AG08395 (cell line): Measurements from ENCODE around the gene CEP250.
A peak's percentile ranks its signal among the peaks of the same experiment; 100 is the strongest.
"Not testable (repeated sequence)": the region's sequence is repeated elsewhere in the genome, so short reads cannot be mapped to it uniquely, and the experiment has no call there.

Source experiments
- DNase-seq: peaks from one replicate; pipeline ENCODE4 v3.0.0; 2012; ENCODE audit warnings: mixed read lengths, low spot score

Gene CEP250

GRCh38 chr20:35497780-35498189 is 42.4 kb downstream of the CEP250 start:
- DNase-seq, result no peak

DNA sequence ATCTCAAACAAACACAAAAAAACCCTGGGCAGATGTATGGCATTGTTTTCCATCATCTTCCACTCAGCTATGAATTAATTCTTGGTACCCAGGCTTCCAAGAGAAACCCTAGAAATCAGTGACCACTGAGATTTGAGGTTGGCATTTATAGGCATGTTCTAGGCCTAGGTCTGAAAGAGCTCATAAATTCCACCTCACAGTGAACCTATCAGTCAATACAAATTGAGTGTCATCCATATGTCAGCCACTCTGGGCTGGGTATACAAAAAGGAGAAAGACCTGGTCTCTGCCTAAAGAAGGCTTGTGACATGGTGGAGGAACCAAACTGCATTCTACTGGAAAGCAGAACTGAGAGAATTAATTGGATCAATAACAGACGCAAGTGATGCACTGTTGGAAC is 43.9 kb downstream of the CEP250 start:
- DNase-seq, result no peak

DNA sequence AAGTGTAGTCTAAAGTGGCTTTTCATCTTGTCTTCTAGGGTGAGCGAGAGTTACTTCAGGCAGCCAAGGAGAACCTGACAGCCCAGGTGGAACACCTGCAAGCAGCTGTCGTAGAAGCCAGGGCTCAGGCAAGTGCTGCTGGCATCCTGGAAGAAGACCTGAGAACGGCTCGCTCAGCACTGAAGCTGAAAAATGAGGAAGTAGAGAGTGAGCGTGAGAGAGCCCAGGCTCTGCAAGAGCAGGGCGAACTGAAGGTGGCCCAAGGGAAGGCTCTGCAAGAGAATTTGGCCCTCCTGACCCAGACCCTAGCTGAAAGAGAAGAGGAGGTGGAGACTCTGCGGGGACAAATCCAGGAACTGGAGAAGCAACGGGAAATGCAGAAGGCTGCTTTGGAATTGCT is 47.0 kb downstream of the CEP250 start:
- DNase-seq, result no peak

DNA sequence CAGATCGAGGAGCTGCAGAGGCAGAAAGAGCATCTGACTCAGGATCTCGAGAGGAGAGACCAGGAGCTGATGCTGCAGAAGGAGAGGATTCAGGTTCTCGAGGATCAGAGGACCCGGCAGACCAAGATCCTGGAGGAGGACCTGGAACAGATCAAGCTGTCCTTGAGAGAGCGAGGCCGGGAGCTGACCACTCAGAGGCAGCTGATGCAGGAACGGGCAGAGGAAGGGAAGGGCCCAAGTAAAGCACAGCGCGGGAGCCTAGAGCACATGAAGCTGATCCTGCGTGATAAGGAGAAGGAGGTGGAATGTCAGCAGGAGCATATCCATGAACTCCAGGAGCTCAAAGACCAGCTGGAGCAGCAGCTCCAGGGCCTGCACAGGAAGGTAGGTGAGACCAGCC is 47.9 kb downstream of the CEP250 start:
- no peak for DNase-seq

- DNase-seq, result no peak
Measured at GRCh38 chr20:35503841-35504561, 48.6 kb downstream of the CEP250 start.

- no peak for DNase-seq
Measured at GRCh38 chr20:35504751-35505150, 49.4 kb downstream of the CEP250 start.

DNA sequence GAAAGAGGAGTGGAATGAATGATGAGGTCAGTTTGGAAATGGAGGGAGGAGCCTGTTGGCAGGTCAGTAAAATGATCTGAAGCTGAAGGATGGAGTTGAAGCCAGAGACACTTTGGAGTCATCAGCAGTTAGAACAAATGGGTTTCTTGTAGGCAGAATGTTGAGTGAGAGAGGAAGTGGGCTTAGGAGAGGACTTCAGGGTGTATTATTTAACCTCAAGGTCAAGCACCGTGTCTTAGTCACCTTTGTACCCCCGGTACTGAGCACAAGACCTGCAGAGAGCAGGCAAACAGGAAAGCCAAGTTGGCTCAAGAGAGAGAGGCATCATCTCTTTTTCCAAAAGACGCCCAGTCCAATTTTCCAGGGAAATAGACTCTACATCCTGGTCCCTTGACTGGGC is 50.8 kb downstream of the CEP250 start:
- DNase-seq, result no peak

- DNase-seq, result no peak
Measured at GRCh38 chr20:35506872-35507638, 51.7 kb downstream of the CEP250 start.

- DNase-seq, result no peak
Measured at GRCh38 chr20:35508493-35509218, 53.3 kb downstream of the CEP250 start.

- DNase-seq, result no peak
Measured at GRCh38 chr20:35510951-35511735, 55.7 kb downstream of the CEP250 start.

GRCh38 chr20:35511814-35512420 is 56.5 kb downstream of the CEP250 start:
- peak; percentile 49 for DNase-seq

DNA sequence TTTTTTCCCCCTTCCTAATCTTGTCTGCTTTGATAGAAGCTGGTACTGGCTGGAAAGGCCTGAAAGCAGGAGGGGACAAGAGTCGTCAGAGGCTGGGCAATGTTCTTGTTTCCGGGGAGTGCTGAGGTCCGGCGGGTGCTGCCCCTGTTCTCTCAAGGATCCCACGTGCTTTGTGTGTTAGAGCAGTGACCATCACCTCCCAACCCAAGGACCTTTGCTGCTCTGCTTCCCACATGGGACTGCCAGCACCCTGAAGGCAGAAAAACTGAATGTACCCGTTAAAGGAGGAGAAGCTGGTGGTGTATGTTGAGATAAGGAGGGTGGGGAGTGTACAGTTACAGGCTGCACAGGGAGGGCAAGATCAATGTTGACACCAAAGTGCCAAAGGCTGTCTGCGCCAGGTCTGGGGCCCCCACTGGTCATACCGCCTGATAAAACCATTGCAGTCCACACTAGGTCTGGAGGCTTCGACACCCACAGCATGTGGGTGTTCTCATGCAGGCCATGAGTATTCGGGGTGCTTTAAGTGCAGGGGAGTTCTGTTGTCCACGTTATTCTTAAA is 59.1 kb downstream of the CEP250 start:
- DNase-seq, result no peak

DNA sequence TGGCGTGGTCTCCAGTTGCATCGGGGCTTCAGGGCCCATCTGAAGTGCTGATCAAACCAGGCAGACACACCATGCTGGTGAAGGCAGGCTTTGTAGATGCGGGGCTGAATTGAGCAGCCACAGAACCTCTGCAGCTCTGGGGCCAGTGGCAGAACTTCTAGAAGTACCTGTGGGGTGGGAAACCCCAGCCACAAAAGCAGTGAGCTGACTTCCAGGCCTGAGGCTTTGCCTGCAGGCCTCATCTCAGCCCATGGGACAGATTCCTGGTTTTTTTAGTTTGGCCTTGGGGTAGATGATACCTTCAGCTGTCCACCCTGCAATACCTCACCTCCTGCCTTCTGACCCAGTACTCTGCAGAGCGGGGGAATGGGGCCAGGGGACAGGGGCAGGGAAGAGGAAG is 59.9 kb downstream of the CEP250 start:
- DNase-seq, result no peak

GRCh38 chr20:35515949-35516645 is 60.7 kb downstream of the CEP250 start:
- peak; percentile 89 for DNase-seq

GRCh38 chr20:35517125-35517524 is 61.7 kb downstream of the CEP250 start:
- DNase-seq, result no peak

GRCh38 chr20:35517767-35518166 is 62.4 kb downstream of the CEP250 start:
- not testable (repeated sequence) for DNase-seq

- no peak for DNase-seq
Measured at GRCh38 chr20:35518955-35519354, 63.6 kb downstream of the CEP250 start.

DNA sequence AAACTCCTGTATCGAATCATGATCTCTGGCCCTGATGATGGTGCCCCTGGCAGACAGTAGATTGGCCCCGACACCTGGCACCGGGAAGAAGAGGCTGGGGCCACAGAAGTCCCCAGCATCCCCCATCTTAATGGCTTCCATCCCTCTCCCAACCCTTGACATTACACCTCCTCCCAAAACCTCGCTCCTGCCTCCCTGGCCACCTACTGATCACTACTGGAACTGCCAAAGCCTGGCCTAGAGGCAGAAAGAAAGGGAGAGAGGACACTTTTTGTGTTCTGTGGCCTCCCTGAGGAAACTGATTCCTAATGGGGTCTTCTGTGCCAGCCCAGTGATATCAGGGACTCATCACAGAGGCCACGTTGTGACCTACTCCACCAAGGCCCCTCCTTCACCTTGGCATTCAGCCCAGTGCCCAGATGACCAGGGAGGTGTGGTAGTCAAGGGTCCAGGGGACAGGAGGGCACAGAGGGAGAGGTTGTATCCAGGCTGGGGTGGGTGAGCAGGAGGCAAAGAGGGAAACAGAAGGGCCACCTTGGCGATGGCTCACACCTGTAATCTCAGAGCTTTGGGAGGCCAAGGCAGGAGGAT is 68.0 kb downstream of the CEP250 start:
- peak; percentile 50 for DNase-seq

GRCh38 chr20:35525639-35526038 is 70.2 kb downstream of the CEP250 start:
- DNase-seq, result no peak

GRCh38 chr20:35527122-35527769 is 71.8 kb downstream of the CEP250 start:
- no peak for DNase-seq
